GM21528 (cell line): ENCODE results near the gene MRPL52.
"Not testable (repeated sequence)": the region's sequence is repeated elsewhere in the genome, so short reads cannot be mapped to it uniquely, and the experiment has no call there.

ENCODE experiments used
- ATAC-seq: cut with Tn5 transposase; IDR thresholded peaks from one replicate; pipeline ENCODE4 v1.9.1; 2021; ENCODE audit warnings: mild to moderate bottlenecking, moderate library complexity; ENCODE audit not compliant: unreplicated experiment, low FRiP score

Gene MRPL52

GRCh38 chr14:22829661-22830442, at the start of gene MRPL52:
Gene MRPL52, plus strand, starts transcription at chr14:22829887. Its CDS starts 26 bp downstream, at chr14:22829913.
- peak; percentile 86 for ATAC-seq

- ATAC-seq: no peak
These were observed 49.5 kb upstream of the MRPL52 start for GRCh38 chr14:22780105-22780679.

DNA sequence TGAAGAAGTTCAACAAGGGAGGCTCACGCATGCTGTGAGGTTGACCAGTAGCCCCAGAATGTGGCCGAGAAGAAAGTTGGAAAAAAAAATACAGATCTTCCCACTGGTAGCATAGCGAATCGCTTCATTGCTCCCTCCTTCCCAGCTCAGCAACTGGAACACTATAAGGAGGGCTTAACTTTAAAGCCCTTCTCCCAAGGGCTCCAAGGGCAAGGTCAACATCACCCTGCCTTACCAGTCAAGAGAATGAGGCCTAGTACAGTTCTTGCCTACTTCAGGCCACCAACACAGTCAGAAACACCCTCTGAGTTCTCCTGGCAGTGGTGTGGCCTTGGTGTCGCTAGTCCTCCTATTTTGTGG, 48.8 kb upstream of the MRPL52 start:
- no peak for ATAC-seq

DNA sequence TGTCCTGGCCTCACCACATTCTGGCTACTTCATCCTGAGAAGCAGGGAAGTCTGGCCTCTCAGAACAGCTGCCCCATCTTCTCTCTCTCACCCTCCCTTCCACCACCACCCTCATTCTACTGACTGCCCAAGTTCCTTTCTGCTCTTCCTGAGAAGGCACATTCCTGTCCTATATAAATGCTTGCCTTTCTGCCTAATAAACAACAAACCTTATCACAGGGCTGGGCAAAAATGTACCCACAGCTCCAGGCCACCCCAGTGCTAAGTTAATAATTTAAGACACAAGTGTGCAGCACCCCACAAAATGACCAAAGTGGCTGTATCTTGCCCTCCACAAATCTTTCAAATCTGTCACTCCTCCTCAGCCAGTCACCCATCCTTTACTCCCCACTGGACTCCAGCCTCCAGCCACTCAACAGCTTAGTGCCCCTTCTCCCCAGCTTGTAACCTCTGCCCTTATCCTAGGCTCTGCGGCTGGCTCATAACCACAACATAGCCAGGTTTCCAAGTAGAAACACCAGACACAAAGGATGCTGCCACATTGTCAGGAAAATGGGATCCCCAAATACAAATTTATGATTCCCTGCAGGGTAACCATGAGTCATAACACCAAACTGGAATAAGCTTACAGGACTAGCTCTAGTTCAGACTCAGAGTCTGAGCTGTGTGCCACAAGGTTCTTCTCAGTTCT, 48.2 kb upstream of the MRPL52 start:
- no peak for ATAC-seq

DNA sequence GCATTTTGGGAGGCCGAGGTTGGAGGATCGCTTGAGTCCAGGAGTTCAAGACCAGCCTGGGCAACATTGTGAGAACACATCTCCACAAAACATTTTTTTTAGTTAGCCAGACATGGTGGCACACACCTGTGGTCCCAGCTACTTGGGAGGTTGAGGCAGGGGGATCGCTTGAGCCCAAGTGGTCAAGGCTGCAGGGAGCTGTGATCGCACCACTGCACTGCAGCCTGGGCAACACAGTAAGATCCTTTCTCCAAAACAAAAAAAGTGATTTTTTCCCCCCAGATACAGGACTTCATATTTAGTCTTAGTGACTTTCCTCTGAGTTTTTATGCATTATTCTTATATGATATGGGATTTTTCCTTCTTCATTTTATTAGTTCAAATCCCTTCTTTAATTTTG, 43.0 kb upstream of the MRPL52 start:
- ATAC-seq: no peak

DNA sequence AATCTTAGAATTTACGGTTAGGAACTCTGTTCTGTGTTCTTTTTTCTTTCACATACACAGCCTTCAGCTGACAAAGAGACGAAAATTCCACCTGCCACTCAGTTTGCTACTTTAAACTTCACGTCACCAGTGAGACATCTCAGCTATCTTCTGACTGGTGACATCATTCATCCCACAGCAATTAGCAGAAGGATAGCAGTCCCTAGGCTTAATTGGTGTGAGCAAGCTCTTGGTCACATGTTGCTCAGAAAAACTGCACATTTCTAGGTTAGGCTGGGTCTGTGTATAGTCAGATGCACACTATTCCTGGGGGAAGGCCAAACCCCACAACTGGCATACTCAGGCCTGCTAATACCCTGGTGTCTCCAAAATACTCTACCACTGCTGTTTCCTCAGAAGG, 38.4 kb upstream of the MRPL52 start:
- no peak for ATAC-seq

GRCh38 chr14:22792158-22792557, 37.5 kb upstream of the MRPL52 start:
- ATAC-seq: no peak

DNA sequence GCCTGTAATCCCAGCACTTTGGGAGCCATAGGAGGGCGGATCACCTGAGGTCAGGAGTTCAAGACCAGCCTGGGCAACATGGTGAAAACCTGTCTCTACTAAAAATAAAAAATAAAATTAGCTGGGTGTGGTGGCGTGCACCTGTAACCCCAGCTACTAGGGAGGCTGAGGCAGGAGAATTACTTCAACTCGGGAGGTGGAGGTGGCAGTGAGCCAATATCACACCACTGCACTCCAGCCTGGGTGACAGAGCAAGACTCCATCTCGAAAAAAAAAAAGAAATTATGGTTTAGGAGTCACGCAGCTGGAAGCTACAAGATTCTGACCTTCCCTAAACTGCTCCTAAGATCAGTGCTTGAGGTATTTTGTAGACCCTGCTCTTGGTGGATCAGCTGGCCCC, 36.1 kb upstream of the MRPL52 start:
- not testable (repeated sequence) for ATAC-seq

GRCh38 chr14:22793976-22794375, 35.7 kb upstream of the MRPL52 start:
- ATAC-seq: no peak

- no peak for ATAC-seq
These were observed 35.1 kb upstream of the MRPL52 start for GRCh38 chr14:22794551-22794951.

DNA sequence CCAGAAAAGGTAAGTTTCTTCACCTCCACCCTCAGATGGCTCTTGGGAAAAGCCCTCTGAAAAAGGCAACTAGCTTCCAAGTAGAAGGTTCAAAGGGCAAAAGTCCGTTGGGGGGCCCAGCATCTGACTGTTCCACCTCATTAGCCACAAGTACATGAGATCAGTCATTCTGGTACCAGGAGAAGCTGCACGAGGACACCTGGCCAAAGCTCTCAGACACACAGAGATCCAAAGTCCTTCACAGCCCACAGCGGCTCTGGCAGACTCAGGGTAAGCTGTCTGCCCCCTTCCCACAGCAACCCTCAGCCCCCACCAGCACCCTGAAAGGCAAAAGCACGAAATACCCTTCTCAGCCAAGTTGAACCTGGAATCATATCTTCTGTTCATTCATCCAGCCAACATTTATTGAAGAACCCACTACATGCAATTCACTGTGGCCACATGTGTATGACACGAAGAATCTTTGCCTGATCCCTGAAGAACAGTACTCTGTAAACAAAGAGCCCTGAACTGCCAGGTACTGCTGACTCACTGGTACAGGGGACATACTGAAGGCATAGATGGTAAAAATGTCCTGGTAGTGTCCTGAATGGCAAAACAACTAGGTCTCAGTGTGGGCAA, 33.5 kb upstream of the MRPL52 start:
- no peak for ATAC-seq

GRCh38 chr14:22797017-22797917, 32.4 kb upstream of the MRPL52 start:
- no peak for ATAC-seq

DNA sequence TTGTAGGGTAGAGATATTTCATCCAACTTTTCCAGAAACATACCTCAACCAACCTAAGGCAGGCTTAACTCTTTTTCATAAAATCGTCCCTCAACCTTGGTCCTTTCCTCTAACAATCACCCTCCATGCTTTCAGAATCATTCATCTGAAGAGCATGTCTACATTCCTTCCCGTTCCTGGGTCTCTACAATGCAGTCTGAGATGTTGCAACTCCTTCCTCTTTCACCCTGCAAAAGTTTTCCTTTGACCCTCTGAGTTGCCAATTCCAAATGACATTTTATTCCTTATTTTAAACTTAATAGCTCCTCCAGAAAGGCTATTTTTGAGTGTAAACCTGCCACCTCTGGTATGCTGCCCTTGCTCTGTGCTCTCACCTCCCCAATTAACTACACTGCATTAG, 31.2 kb upstream of the MRPL52 start:
- no peak for ATAC-seq

DNA sequence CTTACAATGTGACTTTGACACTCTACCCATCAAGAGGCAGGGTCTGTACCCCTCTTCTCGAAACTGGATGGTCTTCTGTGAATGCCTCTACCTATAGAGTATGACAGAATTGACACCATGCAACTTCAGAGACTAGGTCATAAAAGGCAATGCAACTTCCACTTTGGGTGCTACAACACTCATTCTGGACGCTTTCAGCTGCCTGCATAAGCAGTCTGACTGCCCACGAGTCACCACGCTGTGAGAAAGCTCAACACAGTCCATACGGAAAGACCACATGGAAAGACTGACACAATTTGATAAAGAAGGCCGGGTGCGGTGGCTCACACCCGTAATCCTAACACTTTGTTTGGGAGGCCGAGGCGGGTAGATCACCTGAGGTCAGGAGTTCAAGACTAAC, 29.3 kb upstream of the MRPL52 start:
- no peak for ATAC-seq

DNA sequence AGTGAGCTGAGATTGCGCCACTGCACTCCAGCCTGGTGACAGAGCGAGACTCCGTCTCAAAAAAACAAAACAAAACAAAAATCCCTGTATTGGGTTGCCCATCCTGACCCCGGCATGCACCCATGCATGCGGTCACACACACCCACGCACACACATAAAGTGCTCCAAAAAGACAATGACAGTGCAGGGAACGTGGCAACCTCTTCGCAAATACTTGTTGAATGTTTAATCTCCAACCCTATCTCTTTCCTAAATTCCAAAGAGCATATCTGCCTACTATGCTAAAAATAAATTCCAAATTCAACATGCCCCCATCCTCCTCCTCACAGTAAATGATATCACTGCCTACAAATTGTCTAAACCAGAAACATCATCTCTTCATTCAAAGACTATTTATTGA, 28.0 kb upstream of the MRPL52 start:
- ATAC-seq: no peak

DNA sequence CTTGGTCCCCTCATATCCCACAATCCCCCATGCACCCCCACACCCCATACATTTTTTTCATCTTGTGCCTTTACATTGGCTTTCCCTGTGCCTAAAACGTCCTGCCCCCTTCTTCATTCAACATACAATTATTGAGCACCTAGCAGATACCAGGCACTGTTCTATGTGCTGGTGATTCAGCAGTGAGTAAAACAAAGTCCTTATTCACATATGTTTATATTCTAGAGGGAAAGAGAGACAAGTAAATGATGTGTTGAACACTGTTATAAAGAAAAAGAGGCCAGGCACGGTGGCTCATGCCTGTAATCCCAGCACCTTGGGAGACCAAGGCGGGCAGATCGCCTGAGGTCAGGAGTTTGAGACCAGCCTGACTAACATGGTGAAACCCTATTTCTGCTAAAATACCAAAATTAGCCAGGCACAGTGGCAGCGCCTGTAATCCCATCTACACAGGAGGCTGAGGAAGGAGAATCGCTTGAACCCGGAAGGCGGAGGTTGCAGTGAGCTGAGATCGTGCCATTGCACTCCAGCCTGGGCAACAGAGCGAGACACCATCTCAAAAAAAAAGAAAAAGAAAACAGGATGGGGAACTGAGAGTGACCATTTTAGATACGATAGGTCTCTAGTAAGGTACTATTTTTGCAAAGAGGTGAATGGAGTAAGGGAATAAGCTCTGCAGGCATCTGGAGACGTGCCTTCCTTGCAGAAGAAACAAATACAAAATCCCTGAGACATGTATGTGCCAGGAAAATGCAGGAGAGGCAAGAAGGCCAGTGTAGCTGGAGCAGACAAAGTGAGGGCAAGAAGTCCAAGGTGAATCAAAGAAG, 26.6 kb upstream of the MRPL52 start:
- ATAC-seq: no peak

- ATAC-seq: no peak
These were observed 26.1 kb upstream of the MRPL52 start for GRCh38 chr14:22803687-22803974.

DNA sequence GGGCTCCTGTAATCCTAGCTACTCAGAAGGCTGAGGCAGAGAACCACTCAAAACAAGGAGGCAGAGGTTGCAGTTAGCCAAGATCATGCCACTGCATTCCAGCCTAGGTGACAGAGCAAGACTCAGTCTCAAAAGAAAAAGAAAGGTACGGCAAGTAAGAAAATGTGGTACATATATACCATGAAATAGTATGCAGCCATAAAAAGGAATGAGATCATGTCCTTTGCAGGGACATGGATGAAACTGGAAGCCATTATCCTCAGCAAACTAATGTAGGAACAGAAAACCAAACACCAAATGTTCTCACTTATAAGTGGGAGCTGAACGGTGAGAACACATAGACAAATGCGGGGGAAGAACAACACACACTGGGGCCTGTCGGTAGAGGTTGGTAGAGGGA, 24.5 kb upstream of the MRPL52 start:
- ATAC-seq: not testable (repeated sequence)

GRCh38 chr14:22807432-22808087, 22.1 kb upstream of the MRPL52 start:
- ATAC-seq: no peak
